Fibroblast of gingiva (primary cell): ENCODE measurements around the gene SHMT1.
"Not testable (repeated sequence)": the region's sequence is repeated elsewhere in the genome, so short reads cannot be mapped to it uniquely, and the experiment has no call there.

ENCODE experiments used
- DNase-seq: peaks from one replicate; pipeline ENCODE4 v3.0.0-alpha.2; 2011; ENCODE audit warnings: low read depth

SHMT1 gene

GRCh38 chr17:18363101-18364049 lies at the start of gene SHMT1:
TSS of gene SHMT1 (minus strand) at chr17:18363550. CDS start at chr17:18355981, 7,569 bp downstream.
- DNase-seq = peak; percentile 83

- not testable (repeated sequence) for DNase-seq
These were observed 48.7 kb upstream of the SHMT1 start for GRCh38 chr17:18412001-18412538.

- peak; percentile 34 for DNase-seq
These were observed 48.1 kb upstream of the SHMT1 start for GRCh38 chr17:18411377-18411864.

DNA sequence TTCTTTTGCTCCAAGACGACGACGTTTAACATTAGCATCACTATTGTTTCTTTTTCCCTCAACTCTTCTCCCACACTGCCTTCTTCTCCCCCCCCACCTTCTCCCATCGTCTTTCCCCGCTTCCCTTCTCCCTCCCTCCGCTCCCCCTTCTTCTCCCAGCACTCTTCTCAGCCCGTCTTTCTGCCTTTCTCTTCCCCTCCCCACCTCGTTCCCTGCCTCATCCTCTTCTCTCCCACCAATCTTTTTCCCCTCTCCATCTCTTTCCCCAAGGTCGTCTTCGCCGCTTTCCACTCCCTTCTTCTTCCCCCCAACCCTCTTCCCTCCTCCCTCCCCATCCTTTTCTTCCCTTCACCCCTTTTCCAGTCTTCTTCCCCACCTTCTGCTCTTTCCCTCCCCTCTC lies 47.4 kb upstream of the SHMT1 start:
- not testable (repeated sequence) for DNase-seq

DNA sequence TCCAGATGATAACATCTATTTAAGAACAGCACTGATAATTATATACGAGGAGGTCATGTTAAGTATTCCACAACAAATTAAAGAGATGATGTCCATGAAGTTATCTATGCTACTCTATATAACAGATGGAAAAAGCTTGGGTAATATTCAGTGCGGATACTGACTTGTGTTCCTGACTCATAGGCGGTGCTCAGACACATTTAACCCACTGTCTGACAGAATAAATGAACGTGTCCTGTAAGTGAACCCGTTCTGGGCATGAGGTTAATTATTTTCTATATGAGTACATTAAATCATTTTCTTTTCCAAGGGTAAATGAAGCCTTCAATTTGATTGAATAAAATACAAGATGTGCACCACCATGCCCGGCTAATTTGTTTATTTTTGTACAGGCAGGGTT lies 46.0 kb upstream of the SHMT1 start:
- not testable (repeated sequence) for DNase-seq

DNA sequence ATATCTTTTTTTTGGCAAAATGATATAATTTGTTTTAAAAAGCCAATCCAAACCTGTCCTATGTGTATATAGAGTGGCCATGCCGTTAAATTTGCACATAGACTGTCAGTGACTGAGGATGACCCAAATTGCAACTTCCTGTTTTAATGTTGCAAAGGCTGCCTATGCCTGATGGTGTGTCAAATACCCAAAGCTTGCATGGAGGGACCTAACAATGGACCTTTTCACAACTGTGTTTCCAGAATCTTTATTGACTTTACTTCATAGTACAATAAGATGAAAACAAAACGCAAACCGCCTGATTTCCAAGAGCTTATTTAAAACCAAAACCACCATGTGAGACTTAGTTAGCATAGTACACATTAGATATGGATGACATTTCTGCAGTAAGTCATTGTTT lies 45.6 kb upstream of the SHMT1 start:
- not testable (repeated sequence) for DNase-seq

DNA sequence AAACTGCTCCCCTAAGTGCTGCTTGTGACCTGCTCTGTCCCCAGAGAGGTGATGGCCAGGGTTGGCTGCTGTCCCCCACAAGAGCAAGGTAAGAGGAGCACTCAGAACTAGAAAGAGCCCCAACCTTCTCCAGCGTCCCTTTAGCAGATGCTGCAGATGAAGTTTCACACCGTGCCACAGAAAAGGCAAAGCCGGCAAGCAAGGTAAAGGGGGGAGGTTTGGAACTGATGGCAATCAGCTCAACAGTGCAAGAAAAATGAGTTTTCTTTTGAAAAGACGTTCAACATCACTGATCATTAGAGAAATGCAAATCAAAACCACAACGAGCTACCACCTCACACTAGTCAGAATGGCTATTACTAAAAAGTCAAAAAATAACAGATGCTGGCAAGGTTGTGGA lies 40.3 kb upstream of the SHMT1 start:
- not testable (repeated sequence) for DNase-seq

DNA sequence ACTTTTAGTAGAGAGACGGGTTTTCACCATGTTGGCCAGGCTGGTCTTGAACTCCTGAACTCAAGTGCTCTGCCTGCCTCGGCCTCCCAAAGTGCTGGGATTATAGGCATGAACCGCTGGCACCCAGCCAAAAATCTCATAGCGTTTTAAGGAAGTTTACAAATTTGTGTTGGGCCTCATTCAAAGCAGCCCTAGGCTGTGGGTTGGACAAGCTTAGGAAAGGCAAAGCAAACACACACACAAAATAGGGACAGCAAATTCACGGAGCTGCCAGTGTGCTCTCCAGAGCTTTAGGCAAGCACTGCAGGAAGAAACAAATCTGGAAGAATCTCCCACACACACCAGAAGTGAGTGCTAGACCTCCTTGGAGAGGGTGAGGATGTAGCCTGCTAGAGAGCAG lies 39.8 kb upstream of the SHMT1 start:
- DNase-seq = peak; percentile 1

GRCh38 chr17:18401872-18402590 lies 38.7 kb upstream of the SHMT1 start:
- DNase-seq = not testable (repeated sequence)

GRCh38 chr17:18388728-18389127 lies 25.4 kb upstream of the SHMT1 start:
- DNase-seq = not testable (repeated sequence)

GRCh38 chr17:18388266-18388665 lies 24.9 kb upstream of the SHMT1 start:
- DNase-seq = not testable (repeated sequence)

- DNase-seq = not testable (repeated sequence)
These were observed 24.2 kb upstream of the SHMT1 start for GRCh38 chr17:18387583-18387982.

DNA sequence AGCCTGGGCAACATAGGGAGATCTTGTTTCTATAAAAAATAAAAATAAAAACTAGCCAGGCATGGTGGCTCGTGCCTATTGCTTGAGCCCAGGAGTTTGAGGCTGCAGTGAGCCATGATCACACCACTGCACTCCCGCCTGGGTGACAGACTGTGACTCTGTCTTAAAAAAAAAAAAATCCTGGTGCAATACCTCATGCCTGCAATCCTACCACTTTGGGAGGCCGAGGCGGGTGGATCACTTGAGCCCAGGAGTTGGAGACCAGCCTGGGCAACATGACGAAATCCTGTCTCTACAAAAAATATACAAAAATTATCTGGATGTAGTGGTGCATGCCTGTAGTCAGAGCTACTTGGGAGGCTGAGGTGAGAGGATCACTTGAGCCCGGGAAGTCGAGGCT lies 20.9 kb upstream of the SHMT1 start:
- peak; percentile 24 for DNase-seq

- DNase-seq = not testable (repeated sequence)
These were observed 19.7 kb upstream of the SHMT1 start for GRCh38 chr17:18383079-18383481.

- no peak for DNase-seq
These were observed 19.2 kb upstream of the SHMT1 start for GRCh38 chr17:18382441-18383078.

DNA sequence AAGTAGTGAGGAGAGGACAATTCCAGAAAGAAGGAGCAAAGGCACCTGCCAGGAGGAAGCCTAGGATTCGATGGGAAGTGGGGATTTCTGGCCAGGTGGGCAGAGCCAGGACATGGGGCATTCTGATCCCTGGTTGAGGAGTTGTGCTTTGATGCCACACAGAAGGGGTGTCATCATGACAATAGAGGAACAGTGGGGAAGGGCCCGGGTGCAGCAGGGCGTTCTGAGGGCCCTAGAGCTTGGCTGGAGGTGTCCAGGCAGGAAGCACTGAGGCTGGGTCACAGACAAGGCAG lies 18.5 kb upstream of the SHMT1 start:
- DNase-seq = no peak

- no peak for DNase-seq
These were observed 18.0 kb upstream of the SHMT1 start for GRCh38 chr17:18381158-18381952.

DNA sequence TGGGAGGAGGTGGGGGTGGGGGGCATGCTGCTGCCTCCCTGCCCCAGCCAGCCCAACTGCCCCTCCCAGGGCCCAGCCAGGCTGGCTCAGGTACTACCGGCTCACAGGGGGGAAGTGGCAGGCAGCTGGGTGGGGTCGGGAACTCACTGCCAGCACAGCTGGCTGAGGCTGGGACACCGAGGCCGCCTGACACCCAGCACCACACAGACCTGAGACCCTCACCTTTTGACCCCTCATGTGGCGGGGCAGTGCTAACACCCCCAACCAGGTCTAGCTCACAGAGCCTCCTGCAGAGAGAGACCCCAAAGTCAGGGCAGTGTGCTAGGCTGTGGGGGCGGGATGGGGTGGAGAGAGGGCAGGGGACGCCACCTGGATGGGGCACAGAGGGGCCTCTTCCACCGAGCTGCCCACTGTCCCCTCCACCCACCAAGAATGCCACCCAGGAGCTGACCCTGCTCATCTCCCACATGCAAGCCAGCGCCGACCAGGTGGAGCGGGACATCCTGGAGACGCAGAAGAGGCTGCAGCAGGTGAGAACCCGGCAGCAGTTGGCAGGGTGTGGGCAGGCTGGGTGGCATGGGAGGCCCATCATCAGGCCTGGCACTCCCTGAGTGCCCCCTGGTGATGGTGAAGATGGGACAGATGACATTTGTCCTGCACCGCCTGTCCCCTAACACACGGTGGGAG lies 17.3 kb upstream of the SHMT1 start:
- no peak for DNase-seq

- no peak for DNase-seq
These were observed 16.1 kb upstream of the SHMT1 start for GRCh38 chr17:18379246-18380146.

- DNase-seq = peak; percentile 58
These were observed 15.3 kb upstream of the SHMT1 start for GRCh38 chr17:18378614-18379013.
